Transverse colon (tissue), 4 donors: ENCODE data around the gene TM9SF1.
"Not testable (repeated sequence)": the region's sequence is repeated elsewhere in the genome, so short reads cannot be mapped to it uniquely, and the experiment has no call there.

Experiments
- POLR2AphosphoS5 ChIP-seq, 3 donors: sonication (generic); formaldehyde crosslinking; IDR thresholded peaks; one replicate each; pipeline ENCODE4 v1.6.1; 2016; ENCODE audit warnings: antibody characterized with exemption in 3 of 3
- TF ChIP-seq, protein P1 (sequence below), 5 experiments: fragments of 200-600 bp in 3 of 5; fragments of 450-650 bp in 2 of 5; sonication (generic) in 3 of 5; IDR thresholded peaks; 1 replicate in 2 of 5; 2 replicates in 3 of 5; pipeline ENCODE4 v1.5.1; 2016 to 2017; ENCODE audit warnings: antibody characterized with exemption in 5 of 5, inconsistent platforms in 3 of 5, mild to moderate bottlenecking in 2 of 5, moderate library complexity in 1 of 5

DNA sequence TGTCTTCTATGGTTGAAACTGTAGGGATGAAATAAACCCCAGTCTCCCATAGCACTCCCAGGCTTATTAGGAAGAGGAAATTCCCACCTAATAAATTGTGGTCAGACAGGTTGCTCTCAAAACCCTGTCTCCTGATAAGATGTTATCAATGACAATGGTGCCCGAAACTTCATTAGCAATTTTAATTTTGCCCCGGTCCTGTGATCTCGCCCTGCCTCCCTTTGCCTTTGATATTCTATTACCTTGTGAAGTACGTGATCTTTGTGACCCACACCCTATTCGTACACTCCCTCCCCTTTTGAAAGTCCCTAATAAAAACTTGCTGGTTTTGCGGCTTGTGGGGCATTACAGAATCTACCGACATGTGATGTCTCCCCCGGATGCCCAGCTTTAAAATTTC is 7.3 kb upstream of the TM9SF1 start:
- not testable (repeated sequence) for TF ChIP-seq POLR2AphosphoS5 (IDR thresholded peaks at IDR 0.05)
- TF ChIP-seq, protein P1, sequence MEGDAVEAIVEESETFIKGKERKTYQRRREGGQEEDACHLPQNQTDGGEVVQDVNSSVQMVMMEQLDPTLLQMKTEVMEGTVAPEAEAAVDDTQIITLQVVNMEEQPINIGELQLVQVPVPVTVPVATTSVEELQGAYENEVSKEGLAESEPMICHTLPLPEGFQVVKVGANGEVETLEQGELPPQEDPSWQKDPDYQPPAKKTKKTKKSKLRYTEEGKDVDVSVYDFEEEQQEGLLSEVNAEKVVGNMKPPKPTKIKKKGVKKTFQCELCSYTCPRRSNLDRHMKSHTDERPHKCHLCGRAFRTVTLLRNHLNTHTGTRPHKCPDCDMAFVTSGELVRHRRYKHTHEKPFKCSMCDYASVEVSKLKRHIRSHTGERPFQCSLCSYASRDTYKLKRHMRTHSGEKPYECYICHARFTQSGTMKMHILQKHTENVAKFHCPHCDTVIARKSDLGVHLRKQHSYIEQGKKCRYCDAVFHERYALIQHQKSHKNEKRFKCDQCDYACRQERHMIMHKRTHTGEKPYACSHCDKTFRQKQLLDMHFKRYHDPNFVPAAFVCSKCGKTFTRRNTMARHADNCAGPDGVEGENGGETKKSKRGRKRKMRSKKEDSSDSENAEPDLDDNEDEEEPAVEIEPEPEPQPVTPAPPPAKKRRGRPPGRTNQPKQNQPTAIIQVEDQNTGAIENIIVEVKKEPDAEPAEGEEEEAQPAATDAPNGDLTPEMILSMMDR (IDR thresholded peaks at IDR 0.05) = not testable (repeated sequence)
